Heart left ventricle (tissue), 16 donors: ENCODE measurements around the gene TMEM220. TPM values are rescaled to one million over a fixed set of nuclear protein-coding genes. Genes with fewer than 3 reads are reported as not detected.
A peak's percentile ranks its signal among the peaks of the same experiment; 100 is the strongest.

ENCODE experiments used
- ATAC-seq, 4 donors: fragments of 200-7000 bp; cut with Tn5 transposase; one replicate each; pipeline ENCODE4 v1.9.1; 2020 to 2022; ENCODE audit warnings: moderate library complexity in 4 of 4, mild to moderate bottlenecking in 3 of 4, moderate number of reproducible peaks in 1 of 4
- DNase-seq, 5 donors: peaks; one replicate each; pipeline ENCODE4 v3.0.0-alpha.2; 2020
- H3K27ac ChIP-seq, 12 donors: fragments of 200-600 bp; sonication (generic) in 4 of 12; one replicate each; pipeline versions ENCODE4 v1.5.0 to v1.8.0; 2016 to 2022; ENCODE audit warnings: mild to moderate bottlenecking in 2 of 12
- H3K27me3 ChIP-seq, 9 donors: fragments of 200-600 bp; sonication (generic) in 2 of 9; one replicate each; pipeline versions ENCODE4 v1.5.1 to v1.8.0; 2016 to 2022; ENCODE audit warnings: mild to moderate bottlenecking in 3 of 9
- H3K36me3 ChIP-seq, 9 donors: fragments of 200-600 bp; sonication (generic) in 2 of 9; one replicate each; pipeline versions ENCODE4 v1.5.0 to v1.8.0; 2018 to 2022; ENCODE audit warnings: mild to moderate bottlenecking in 2 of 9
- H3K4me1 ChIP-seq, 12 donors: fragments of 200-600 bp; sonication (generic) in 4 of 12; one replicate each; pipeline versions ENCODE4 v1.5.0 to v1.8.0; 2016 to 2022; ENCODE audit warnings: mild to moderate bottlenecking in 3 of 12
- H3K4me3 ChIP-seq, 12 donors: fragments of 200-600 bp; sonication (generic) in 4 of 12; one replicate each; pipeline versions ENCODE4 v1.5.0 to v1.8.0; 2017 to 2022; ENCODE audit warnings: mild to moderate bottlenecking in 9 of 12, moderate library complexity in 4 of 12
- H3K9me3 ChIP-seq, 12 donors: fragments of 200-600 bp; sonication (generic) in 4 of 12; one replicate each; pipeline versions ENCODE4 v1.5.0 to v1.8.0; 2016 to 2022; ENCODE audit warnings: mild to moderate bottlenecking in 1 of 12
- POLR2A ChIP-seq, 2 donors: fragments of 450-650 bp; IDR thresholded peaks; one replicate each; pipeline ENCODE4 v1.6.1; 2017; ENCODE audit warnings: antibody characterized with exemption in 2 of 2, mild to moderate bottlenecking in 2 of 2, moderate library complexity in 2 of 2
- WGBS, 4 donors: extraction: QIAGEN DNeasy Blood & Tissue Kit in 2 of 4; methylation state at CpG; one replicate each; pipeline versions ENCODE4 v1.1.5 to v1.1.7; 2013 to 2018; 5-methylcytosine and 5-hydroxymethylcytosine counted together
- intact Hi-C, 10 donors: fragments of 100-400 bp; cut with DNase I; formaldehyde crosslinking; loops; one replicate each; pipeline versions ENCODE4 v1.11.1 to v1.14.2; 2022
- polyA plus RNA-seq, 2 donors: library from polyadenylated mRNA; stranded (reverse); fragments of 200-250 nt; gene quantifications; one replicate each; pipeline ENCODE4 v1.2.3, GENCODE V29; 2013
- total RNA-seq, 9 donors: library from RNA; depleted of rRNA in 2 of 9; stranded (reverse); fragments of >200 nt in 2 of 9; fragmentation: NEBNext Ultra II Directional in 3 of 9; extraction: Animal tissue kit (Norgen Biotek cat#: 25700) in 3 of 9; gene quantifications; one replicate each; pipeline versions ENCODE4 v1.1.0 to v1.2.4, GENCODE V29; 2016 to 2023
- TF ChIP-seq, protein P1 (sequence below), 12 donors: fragments of 200-600 bp; sonication (generic) in 4 of 12; IDR thresholded peaks; one replicate each; pipeline versions ENCODE4 v1.5.0 to v1.8.0; 2018 to 2022; ENCODE audit warnings: antibody characterized with exemption in 12 of 12, mild to moderate bottlenecking in 5 of 12
- donor health status: ischemic (EF 13 %, LVEDD 7.1; RV severe dilation, severe dysfunction).
- donor health status: healthy with polysubstance abuse.
- donor health status: DM: no; HTN: yes; CAD: no.
- donor health status: DM: no; HTN: no; CAD: no.
- donor health status: ischemic (EF 25% LVEDD 6.9; RV normal size, moderate dysfunction).
- donor health status: ischemic (EF 25% LVEDD 5.7; RV mildly dilated, moderate dysfunction).
- donor health status: healthy.
- donor health status: DM: yes; HTN: yes; CAD: no.
- donor health status: ischemic (EF 35%, LVEDD 5.7; RV mildly dilated, moderate dysfunction).
- donor health status: nonischemic (EF 11% LVEDD 7.7; RV severe dilation, severe dysfunction).
- donor health status: DM: yes; HTN: yes; CAD: no.
- donor health status: PGD.
- donor health status: ischemic (EF 29% LVEDD 5.4; RV normal size, mild dysfunction).
- donor health status: nonischemic (EF 23%, LVEDD 6.1; RV moderate dilation, normal function).

The TMEM220 gene
- total and polyA plus RNA-seq, 11 donors = 3.2 to 13.9 (median 6.3) TPM

DNA sequence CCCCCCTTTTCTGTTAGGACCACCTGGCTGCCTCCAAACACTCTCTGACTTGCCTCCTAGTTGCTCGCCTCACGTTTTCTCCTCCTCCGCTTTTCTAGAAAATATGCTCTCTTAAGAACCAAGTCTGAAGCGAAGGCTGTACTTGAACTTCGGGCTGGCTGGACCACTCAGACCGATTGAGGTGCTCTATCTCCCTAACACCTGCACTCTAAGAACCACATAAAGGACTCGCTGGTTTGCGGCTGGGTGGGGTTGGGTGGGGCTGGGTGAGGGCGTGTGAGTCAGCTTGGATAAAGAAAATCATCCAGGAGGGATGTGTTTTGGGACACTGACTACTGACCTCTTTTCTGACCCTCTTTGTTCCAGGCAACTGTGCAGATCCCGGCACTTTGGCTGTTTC lies 22.9 kb upstream of the TMEM220 start:
- H3K4me1 ChIP-seq = peaks cover 0 to 6% (median 0%) of the 10 kb centered on the region in 12 donors
- H3K4me3 ChIP-seq = no peak overlapping the region
- intact Hi-C loops = loop anchor here in 2 of 10 donors (5.0 kb wide), 2 partner anchors 90 to 95 kb away; no protein-coding TSS in a partner anchor
- TF ChIP-seq, protein P1, sequence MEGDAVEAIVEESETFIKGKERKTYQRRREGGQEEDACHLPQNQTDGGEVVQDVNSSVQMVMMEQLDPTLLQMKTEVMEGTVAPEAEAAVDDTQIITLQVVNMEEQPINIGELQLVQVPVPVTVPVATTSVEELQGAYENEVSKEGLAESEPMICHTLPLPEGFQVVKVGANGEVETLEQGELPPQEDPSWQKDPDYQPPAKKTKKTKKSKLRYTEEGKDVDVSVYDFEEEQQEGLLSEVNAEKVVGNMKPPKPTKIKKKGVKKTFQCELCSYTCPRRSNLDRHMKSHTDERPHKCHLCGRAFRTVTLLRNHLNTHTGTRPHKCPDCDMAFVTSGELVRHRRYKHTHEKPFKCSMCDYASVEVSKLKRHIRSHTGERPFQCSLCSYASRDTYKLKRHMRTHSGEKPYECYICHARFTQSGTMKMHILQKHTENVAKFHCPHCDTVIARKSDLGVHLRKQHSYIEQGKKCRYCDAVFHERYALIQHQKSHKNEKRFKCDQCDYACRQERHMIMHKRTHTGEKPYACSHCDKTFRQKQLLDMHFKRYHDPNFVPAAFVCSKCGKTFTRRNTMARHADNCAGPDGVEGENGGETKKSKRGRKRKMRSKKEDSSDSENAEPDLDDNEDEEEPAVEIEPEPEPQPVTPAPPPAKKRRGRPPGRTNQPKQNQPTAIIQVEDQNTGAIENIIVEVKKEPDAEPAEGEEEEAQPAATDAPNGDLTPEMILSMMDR (IDR thresholded peaks at IDR 0.05) = no peak
- no peak for TF ChIP-seq POLR2A (IDR thresholded peaks at IDR 0.05)
- no peaks in the 10 kb centered on the region for H3K9me3 ChIP-seq
- ATAC-seq (no peak), DNase-seq (no peak)
- H3K36me3 ChIP-seq = no peaks in the 10 kb centered on the region
- WGBS, 4 donors = 84 to 91% (median 87%) methylated on average over 10 of the region's 10 CpGs
- no peaks in the 10 kb centered on the region for H3K27me3 ChIP-seq
- H3K27ac ChIP-seq = no peak overlapping the region

DNA sequence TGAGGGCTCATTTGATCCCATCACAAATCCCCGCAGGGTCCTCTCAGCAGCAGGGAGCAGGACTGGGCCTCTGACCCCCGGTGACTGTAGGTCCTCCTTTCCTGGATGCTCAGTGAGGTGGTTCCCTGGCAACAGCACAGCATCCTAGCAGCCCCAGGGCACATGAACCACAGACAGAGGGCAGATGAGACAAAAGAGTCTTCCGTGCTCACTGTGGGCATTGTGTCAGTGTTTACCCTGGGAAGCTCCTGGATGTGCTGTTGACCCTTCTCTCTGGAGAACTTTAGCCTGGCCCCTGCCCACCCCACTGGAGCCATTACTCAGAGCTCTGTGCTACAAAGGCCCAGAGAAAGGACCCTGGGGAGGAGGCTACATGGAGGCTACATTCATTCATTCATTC lies 21.7 kb upstream of the TMEM220 start:
- H3K4me3 ChIP-seq = no peak overlapping the region
- WGBS, 4 donors = 85 to 88% (median 85%) methylated on average over 3 of the region's 3 CpGs
- intact Hi-C loops = loop anchor here in 2 of 10 donors (5.0 kb wide), 2 partner anchors 91 to 96 kb away; no protein-coding TSS in a partner anchor
- no peak for ATAC-seq
- H3K9me3 ChIP-seq = no peaks in the 10 kb centered on the region
- no peak overlapping the region for H3K27ac ChIP-seq
- TF ChIP-seq, protein P1 (IDR thresholded peaks at IDR 0.05) = no peak
- no peak for TF ChIP-seq POLR2A (IDR thresholded peaks at IDR 0.05)
- no peaks in the 10 kb centered on the region for H3K27me3 ChIP-seq
- H3K36me3 ChIP-seq = no peaks in the 10 kb centered on the region
- no peak for DNase-seq
- H3K4me1 ChIP-seq = peaks cover 0 to 6% (median 0%) of the 10 kb centered on the region in 12 donors

DNA sequence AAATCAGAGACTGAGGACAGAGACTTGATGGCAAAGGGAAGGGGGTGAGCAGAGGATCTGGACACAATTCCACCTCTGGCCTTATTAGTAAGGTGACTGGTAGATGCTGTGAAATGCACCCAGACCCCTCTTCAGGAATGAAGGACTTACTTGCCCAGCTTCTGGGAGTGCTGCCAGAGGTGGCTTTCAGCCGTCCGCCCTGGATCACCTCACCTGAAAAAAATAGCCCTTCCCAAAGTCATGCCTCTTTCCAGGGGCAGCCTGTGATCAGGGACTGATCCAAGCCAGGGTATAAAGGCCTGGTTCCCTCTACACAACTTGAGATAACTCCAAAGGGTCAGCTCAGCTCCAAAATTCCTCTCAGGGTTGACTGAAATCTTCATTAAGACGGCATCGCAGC lies 20.4 kb upstream of the TMEM220 start:
- DNase-seq = no peak
- 65 to 83% (median 79%) methylated on average over 4 of the region's 4 CpGs for WGBS, 4 donors
- H3K27ac ChIP-seq = no peak overlapping the region
- H3K27me3 ChIP-seq = no peaks in the 10 kb centered on the region
- TF ChIP-seq, protein P1 (IDR thresholded peaks at IDR 0.05) = no peak
- no peak for TF ChIP-seq POLR2A (IDR thresholded peaks at IDR 0.05)
- H3K4me3 ChIP-seq = no peak overlapping the region
- no peak for ATAC-seq
- intact Hi-C loops = loop anchor here in 2 of 10 donors (5.0 kb wide), 2 partner anchors 92 to 97 kb away; no protein-coding TSS in a partner anchor
- peaks cover 0 to 4% (median 0%) of the 10 kb centered on the region in 12 donors for H3K4me1 ChIP-seq
- H3K36me3 ChIP-seq = no peaks in the 10 kb centered on the region
- H3K9me3 ChIP-seq = no peaks in the 10 kb centered on the region

GRCh38 chr17:10748531-10749181 lies 18.8 kb upstream of the TMEM220 start:
- Histone ChIP-seq H3K36me3 (no peaks in the 10 kb centered on the region), H3K27ac (no peak overlapping the region), H3K4me3 (no peak overlapping the region), H3K9me3 (no peaks in the 10 kb centered on the region), H3K27me3 (no peaks in the 10 kb centered on the region), H3K4me1 (peaks cover 0 to 6% (median 0%) of the 10 kb centered on the region in 12 donors)
- intact Hi-C loops = no loop called here
- WGBS, 4 donors = 52 to 58% (median 56%) methylated on average over 9 of the region's 9 CpGs
- ATAC-seq (peak in 1 of 4 donors; percentile 18), DNase-seq (no peak)
- TF ChIP-seq, protein P1 (IDR thresholded peaks at IDR 0.05) = no peak
- no peak for TF ChIP-seq POLR2A (IDR thresholded peaks at IDR 0.05)
